HG02852 (cell line): ENCODE measurements around the gene TIMP2.

Experiments
- ATAC-seq: cut with Tn5 transposase; IDR thresholded peaks from one replicate; pipeline ENCODE4 v1.9.1; 2021; ENCODE audit warnings: mild to moderate bottlenecking, moderate library complexity; ENCODE audit not compliant: unreplicated experiment

The TIMP2 gene

DNA sequence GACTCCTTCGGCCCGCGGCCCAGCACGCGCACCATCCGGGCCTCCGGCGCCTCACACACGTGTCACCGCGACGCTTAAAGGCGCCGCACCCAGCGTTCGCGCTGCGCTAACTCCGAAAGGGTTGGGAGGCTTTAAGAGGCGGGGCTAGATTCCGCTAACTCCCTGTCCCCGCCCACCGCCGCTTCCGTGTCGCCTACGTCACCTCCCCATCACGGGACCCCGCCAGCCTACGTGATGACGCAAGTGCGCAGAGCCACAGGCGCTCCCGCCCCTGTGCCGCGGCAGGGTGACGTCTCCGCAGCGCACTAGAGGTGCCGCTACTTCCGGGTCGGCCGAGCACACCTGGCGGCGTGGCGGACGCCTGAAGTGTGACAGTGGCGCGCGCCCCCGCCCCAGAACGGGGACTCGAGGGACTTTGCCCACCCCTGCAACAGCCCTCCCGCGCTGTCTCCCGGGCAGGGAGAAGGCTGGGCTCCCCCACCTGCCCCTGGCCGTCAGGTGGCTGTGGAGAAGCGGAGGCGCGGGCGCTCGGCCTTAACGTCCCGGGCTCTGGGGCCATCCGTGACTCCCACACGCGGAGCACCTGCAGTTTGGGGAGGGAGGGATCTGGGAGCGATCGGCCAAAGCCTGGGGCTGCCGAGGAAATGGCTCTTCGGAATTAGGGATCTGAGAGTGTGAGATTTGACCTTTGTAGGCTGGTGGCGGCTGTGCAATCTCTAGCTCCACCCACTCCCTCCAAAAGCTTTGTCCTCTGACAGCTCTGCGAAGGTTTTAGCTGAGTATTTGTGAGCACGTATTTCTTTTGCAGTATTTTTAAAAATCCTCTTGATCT is 84.2 kb downstream of the TIMP2 start, which contains the start of gene USP36:
USP36 (minus strand) TSS at position 35 of the 832 bp plus-strand sequence. CDS start 4,451 bp downstream, outside the sequence.
- ATAC-seq, result peak; percentile 86

DNA sequence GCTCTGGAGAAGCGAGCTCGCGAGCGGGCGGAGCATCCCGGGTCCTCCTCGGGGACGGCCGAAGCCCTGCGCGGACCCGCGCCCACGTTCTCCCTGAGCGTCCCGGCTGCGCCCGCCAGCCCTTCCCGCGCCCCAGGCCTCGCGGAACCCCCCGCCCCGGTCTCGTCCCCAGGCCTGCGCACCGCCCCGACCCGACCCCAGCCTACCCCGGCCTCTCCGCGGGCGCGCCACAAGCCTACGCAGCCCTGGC is 84.7 kb downstream of the TIMP2 start:
- ATAC-seq, result no peak

DNA sequence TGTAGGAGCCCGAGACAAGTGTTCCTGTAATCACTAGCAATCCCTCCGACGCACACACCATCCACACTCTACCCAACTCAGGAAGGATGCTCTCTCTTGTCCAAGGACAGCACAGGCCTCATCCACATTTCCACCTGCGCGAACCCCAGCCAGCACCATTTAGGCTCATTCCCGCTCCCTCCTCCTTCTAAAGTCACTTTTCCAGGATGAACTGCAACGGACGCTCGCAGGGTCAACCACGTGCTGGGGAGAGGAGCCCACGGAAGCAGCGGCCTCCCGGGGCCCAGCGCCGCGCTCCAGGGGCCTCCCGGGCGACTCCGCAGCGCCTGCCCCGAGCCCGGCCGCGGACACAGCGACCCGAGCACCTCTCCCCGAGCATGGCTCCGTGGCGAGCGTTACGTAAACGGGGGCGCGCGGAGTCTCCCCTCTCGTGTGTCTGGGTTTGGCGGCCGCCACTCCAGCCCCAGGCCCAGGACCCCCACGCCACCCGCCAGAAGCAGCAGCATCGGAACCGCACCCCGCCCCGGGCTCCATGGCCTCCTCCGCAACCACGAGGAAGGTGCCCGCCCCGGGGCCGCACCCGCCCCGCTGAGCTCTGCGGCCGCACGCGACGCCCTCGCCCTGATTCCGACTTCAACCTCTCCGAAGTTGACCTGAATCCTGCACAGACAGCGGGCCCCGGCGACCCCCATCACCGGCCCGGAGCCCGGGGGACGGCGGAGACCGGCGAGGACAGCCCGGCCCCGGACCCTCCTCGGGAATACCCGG is 85.2 kb downstream of the TIMP2 start:
- peak; percentile 12 for ATAC-seq

- no peak for ATAC-seq
Observed at GRCh38 chr17:78839235-78839761, 85.9 kb downstream of the TIMP2 start.

GRCh38 chr17:78838574-78839005 is 86.6 kb downstream of the TIMP2 start:
- ATAC-seq, result no peak

- ATAC-seq, result no peak
Observed at GRCh38 chr17:78836420-78837021, 88.7 kb downstream of the TIMP2 start.

DNA sequence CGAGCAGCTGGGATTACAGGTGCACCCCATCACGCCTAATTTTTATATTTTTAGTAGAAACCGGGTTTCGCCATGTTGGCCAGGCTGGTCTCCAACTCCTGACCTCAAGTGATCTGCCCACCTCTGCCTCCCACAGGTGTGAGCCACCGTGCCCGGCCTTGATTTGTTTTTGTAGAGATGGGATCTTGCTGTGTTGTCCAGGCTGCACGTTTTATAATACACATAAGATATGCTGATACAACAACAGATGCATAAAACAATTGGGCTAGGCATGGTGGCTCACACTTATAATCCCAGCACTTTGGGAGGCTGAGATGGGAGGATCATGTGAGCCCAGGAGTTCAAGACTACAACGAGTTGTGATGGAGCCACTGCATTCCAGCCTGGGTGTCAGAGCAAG is 90.6 kb downstream of the TIMP2 start:
- no peak for ATAC-seq

GRCh38 chr17:78832541-78832810 is 92.7 kb downstream of the TIMP2 start:
- ATAC-seq, result no peak

DNA sequence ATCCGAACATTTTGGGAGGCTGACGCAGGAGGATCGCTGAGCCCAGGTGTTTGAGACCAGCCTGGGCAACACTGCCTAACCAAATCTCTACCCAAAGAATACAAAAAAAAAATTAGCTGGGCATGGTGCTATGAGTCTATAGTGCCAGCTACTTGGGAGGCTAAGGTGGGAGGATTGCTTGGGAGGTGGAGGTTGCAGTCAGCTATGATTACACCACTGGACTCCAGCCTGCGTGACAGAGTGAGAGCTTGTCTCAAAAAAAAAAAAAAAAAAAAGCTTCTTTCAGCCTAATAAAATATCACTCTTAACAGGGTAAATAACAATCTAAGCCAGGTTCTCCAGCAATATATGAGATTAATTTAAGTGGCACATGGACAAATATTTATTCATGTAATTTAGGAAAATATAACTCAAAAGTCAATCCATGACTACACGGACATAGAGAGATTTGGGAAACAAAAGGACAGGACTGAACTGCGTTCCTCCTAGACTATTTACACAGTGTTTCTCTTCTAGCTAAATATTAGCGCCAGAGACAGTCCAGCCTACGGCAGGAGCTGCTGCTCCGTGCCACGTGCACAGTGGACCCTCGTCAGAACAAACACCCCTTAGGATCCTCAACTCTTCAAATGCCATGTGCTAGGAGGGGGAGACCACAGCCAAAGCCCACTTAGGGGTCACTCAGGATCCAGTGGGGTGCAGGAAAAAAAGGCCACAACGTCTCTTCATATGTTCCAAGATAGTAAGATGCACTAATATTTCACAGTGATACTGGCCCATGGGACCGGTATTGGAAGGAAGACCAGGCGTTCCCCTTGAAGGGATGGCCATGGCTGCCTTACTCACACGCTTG is 93.3 kb downstream of the TIMP2 start:
- ATAC-seq, result no peak

- ATAC-seq, result no peak
Observed at GRCh38 chr17:78829477-78829876, 95.7 kb downstream of the TIMP2 start.

- ATAC-seq, result no peak
Observed at GRCh38 chr17:78828470-78829185, 96.6 kb downstream of the TIMP2 start.

DNA sequence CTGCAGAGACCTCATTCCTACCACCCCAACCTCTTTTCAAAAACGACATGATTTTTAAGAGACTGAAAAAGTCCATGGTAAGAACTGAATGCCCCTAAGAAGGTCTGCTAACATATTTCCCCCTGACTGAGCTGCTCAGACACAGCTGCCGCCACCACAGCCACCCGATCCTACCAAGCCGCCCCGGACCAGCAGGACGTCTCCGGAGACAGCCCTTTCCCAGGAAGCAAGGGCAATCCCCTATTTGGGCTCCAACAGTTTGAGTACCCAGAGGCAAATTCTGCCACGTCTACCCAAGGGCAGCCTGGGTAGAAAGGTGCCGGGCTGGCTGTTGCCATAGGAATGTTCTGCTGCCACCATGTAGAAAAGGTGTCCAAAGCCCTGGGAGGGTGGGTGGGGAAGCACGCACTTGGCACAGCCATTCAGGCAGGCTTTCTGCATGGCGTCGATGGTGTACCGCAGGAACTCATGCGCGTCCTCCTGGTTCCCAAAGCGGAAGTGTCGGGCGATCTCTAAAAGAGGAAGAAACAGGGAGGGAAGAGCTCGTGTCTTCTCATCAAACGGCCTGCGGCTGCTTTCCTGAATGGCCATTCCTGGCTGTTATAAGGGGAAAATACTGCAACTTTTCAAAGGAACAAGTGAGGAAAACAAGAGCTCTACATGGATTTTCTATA is 98.2 kb downstream of the TIMP2 start:
- no peak for ATAC-seq

- no peak for ATAC-seq
Observed at GRCh38 chr17:78826421-78826820, 98.8 kb downstream of the TIMP2 start.

DNA sequence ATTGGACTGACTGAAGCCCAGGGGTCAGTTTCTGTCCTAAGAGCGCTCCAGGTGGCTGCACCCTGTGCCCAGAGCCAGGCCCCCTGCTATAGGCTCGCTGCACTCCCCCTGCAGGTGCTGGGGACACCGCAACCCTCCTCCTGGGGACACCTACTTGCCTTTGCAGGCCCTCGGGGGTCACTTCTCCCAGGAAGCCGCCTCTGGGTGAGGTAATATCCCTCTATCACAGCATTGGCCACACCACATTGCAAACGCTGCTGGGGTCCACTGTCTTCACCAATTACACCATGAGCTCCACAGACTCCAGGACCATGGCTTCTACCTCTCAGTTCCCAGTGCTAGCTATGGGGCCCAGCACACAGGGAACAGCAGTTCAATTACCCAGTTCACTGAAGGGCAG is 99.5 kb downstream of the TIMP2 start:
- no peak for ATAC-seq

GRCh38 chr17:78824240-78824639 is 100.9 kb downstream of the TIMP2 start:
- no peak for ATAC-seq

DNA sequence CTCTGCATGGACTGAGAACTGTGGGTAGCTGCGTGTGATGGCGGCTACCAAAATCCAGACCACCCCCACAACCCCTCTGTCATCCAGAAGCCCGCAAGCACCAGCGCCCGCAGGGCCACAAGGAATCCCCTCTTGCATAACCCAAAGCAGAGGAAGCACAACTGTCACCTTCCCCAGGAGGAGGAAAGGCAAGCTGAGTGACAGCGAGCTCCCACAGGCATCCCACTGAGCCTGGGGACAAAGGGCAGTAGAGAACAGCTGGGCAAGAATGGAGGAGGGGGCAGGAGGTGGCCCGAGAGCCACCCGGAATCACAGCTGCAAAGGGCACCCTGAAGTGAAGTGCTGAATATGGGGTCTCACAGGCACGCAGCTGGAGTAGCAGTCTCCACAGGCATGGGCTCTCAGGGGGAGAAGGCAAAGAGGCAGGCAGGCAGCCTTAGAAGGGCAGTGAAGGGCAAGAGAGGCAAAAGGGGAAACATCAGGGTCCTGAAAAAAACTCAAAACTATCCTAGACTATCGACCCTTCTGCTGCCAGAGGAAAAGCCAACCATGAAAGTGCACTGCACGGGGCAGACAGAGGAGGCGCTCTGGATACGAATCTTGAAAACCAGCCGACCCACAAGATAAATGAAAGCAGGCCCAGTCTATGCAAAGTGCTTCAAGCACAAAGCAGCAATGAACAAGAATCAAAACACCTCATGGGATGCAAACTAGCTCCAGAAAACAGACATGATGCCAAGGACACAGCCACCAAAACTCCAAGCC is 101.7 kb downstream of the TIMP2 start:
- no peak for ATAC-seq

DNA sequence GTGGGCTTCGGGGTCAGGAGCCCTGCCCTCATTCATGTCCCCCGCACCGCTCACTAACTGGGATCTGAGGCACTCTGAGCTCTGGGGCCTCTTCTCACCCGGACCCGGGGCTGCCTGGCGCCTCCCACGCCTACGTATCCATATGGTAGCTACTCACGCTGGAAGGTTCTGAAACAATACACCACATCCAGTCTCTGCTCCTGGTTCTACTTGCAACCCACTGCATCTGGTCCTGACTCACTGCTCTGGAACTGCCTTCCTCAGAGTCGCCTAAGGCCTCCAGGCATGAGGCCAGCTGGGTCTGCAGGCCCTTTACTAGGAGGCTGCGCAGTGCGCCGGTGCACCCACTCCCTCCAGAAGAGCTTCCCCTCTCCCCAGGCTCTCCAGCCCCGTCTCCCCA is 102.6 kb downstream of the TIMP2 start:
- ATAC-seq, result no peak

- ATAC-seq, result no peak
Observed at GRCh38 chr17:78821961-78822360, 103.2 kb downstream of the TIMP2 start.

DNA sequence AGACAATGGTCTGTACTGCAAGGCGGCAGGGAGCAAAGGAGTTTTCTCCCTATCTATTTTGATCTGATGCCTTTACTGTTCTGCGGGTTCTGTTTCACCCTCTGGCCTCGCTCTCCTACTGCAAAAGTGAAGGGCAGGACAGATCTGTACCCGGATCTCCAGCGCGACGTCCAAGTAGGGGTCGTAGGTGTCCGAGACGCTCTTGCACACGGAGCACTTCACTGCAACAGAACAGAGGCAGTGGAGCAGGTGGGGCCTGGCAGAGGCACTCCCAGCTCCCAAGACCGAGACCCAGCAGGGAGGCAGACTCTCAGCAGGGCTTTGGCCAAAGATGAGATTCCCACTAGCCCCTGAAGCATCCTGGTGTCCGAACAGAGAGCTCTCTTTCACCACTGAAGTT is 104.3 kb downstream of the TIMP2 start:
- ATAC-seq, result no peak
